Erythroblast (primary cell): ENCODE measurements around the gene DCST2.

Experiments
- GATA1 ChIP-seq: IDR thresholded peaks from 2 replicates; pipeline ENCODE4 v1.6.1; 2011; ENCODE audit warnings: low read depth, mild to moderate bottlenecking, control low read depth, low read length, moderate library complexity
- POLR2A ChIP-seq: IDR thresholded peaks from 2 replicates; pipeline ENCODE4 v1.6.1; 2011; ENCODE audit warnings: mild to moderate bottlenecking, low read length

GRCh38 chr1:155051777-155052398 lies 18.3 kb upstream of the DCST2 start:
- TF ChIP-seq POLR2A (no peak), GATA1 (no peak)
